ENCODE data around the gene ABCG5.

Gene ABCG5

GRCh38 chr2:43841949-43842865 is 3.6 kb upstream of the ABCG5 start:
- no peak for DNase-seq

- DNase-seq = no peak
These were observed 2.3 kb upstream of the ABCG5 start for GRCh38 chr2:43840965-43841364.

- no peak for DNase-seq
These were observed 1.3 kb upstream of the ABCG5 start for GRCh38 chr2:43839776-43840564.

- no peak for DNase-seq
These were observed 644 bp downstream of the ABCG5 start for GRCh38 chr2:43837831-43838559.

GRCh38 chr2:43837033-43837432 is 1.6 kb downstream of the ABCG5 start:
- DNase-seq = no peak

- no peak for DNase-seq
These were observed 6.2 kb downstream of the ABCG5 start for GRCh38 chr2:43832457-43832856.

GRCh38 chr2:43831543-43832294 is 6.9 kb downstream of the ABCG5 start:
- no peak for DNase-seq

GRCh38 chr2:43826305-43827250 is 12.1 kb downstream of the ABCG5 start:
- DNase-seq = no peak

- no peak for DNase-seq
These were observed 12.8 kb downstream of the ABCG5 start for GRCh38 chr2:43825841-43826240.

- no peak for DNase-seq
These were observed 13.6 kb downstream of the ABCG5 start for GRCh38 chr2:43824951-43825493.

- DNase-seq = no peak
These were observed 14.1 kb downstream of the ABCG5 start for GRCh38 chr2:43824512-43824911.

- DNase-seq = no peak
These were observed 14.9 kb downstream of the ABCG5 start for GRCh38 chr2:43823751-43824150.

GRCh38 chr2:43822839-43823238 is 15.8 kb downstream of the ABCG5 start:
- DNase-seq = no peak

GRCh38 chr2:43819491-43820163 is 19.0 kb downstream of the ABCG5 start:
- DNase-seq = no peak

- no peak for DNase-seq
These were observed 19.9 kb downstream of the ABCG5 start for GRCh38 chr2:43818761-43819160.

- no peak for DNase-seq
These were observed 23.9 kb downstream of the ABCG5 start for GRCh38 chr2:43814711-43815110.

- no peak for DNase-seq
These were observed 25.7 kb downstream of the ABCG5 start for GRCh38 chr2:43812947-43813346.

GRCh38 chr2:43812006-43812405 is 26.6 kb downstream of the ABCG5 start:
- no peak for DNase-seq

- no peak for DNase-seq
These were observed 27.8 kb downstream of the ABCG5 start for GRCh38 chr2:43810888-43811287.

- DNase-seq = no peak
These were observed 28.2 kb downstream of the ABCG5 start for GRCh38 chr2:43810452-43810851.

- no peak for DNase-seq
These were observed 32.0 kb downstream of the ABCG5 start for GRCh38 chr2:43806719-43807031.

All from stimulated activated naive CD4-positive, alpha-beta T cell (primary cell).